Cardiac muscle cell (in vitro differentiated cells and primary cell): Measurements from ENCODE around the gene PSMD7. TPM values are rescaled to one million over a fixed set of nuclear protein-coding genes. Genes with fewer than 3 reads are reported as not detected.
A peak's percentile ranks its signal among the peaks of the same experiment; 100 is the strongest.

Experiments
- DNase-seq, 2 donors: peaks; one replicate each; pipeline versions ENCODE4 v3.0.0 to v3.0.0-alpha.2; 2010 to 2017; ENCODE audit warnings: low read depth in 1 of 2, low spot score in 1 of 2
- H3K27ac ChIP-seq: fragments of 200-600 bp; sonication (generic); 2 replicates; pipeline ENCODE4 v1.5.1; 2016
- H3K27me3 ChIP-seq: fragments of 200-600 bp; sonication (generic); 2 replicates; pipeline ENCODE4 v1.6.0; 2016; ENCODE audit warnings: control low read depth
- H3K36me3 ChIP-seq: fragments of 200-600 bp; sonication (generic); 2 replicates; pipeline ENCODE4 v1.5.1; 2016; ENCODE audit warnings: control low read depth
- H3K4me1 ChIP-seq: fragments of 200-600 bp; sonication (generic); 2 replicates; pipeline ENCODE4 v1.8.1; 2017; ENCODE audit warnings: low read depth, mild to moderate bottlenecking, mixed run types
- H3K4me3 ChIP-seq: fragments of 200-600 bp; sonication (generic); 2 replicates; pipeline ENCODE4 v1.5.1; 2016; ENCODE audit warnings: mild to moderate bottlenecking
- H3K9me3 ChIP-seq: fragments of 200-600 bp; sonication (generic); 2 replicates; pipeline ENCODE4 v1.5.1; 2017; ENCODE audit warnings: low read depth, mild to moderate bottlenecking, control low read depth
- CTCF ChIP-seq: IDR thresholded peaks from 2 replicates; pipeline ENCODE4 v1.5.1; 2012; ENCODE audit warnings: low read depth, mild to moderate bottlenecking, low read length
- polyA plus RNA-seq: library from polyadenylated mRNA; unstranded; fragments of >200 nt; fragmentation: Nextera tagmentation; extraction: Ambion mirVana; gene quantifications from 2 replicates; pipeline ENCODE4 v1.2.1, GENCODE V29; 2016
- total RNA-seq: library from RNA; depleted of rRNA; stranded (reverse); fragments of >200 nt; gene quantifications from 2 replicates; pipeline ENCODE4 v1.2.3, GENCODE V29; 2016

The PSMD7 gene
- total and polyA plus RNA-seq, 2 experiments from 2014 or later: 108 to 177 TPM

GRCh38 chr16:74291577-74292208 lies 4.9 kb upstream of the PSMD7 start:
- Histone ChIP-seq H3K36me3 (no peaks in the 10 kb centered on the region), H3K4me3 (no peak overlapping the region), H3K4me1 (no peaks in the 10 kb centered on the region), H3K27ac (no peak overlapping the region), H3K9me3 (no peaks in the 10 kb centered on the region), H3K27me3 (no peaks in the 10 kb centered on the region)
- no peak for TF ChIP-seq CTCF
- no peak for DNase-seq

GRCh38 chr16:74296104-74296431 lies 546 bp upstream of the PSMD7 start:
- H3K27me3 ChIP-seq: no peaks in the 10 kb centered on the region
- H3K4me1 ChIP-seq: peaks cover 4% of the 10 kb centered on the region
- no peak for DNase-seq
- H3K36me3 ChIP-seq: peaks cover 21% of the 10 kb centered on the region
- no peak for TF ChIP-seq CTCF
- peak overlapping the region; percentile 75 for H3K4me3 ChIP-seq
- H3K27ac ChIP-seq: peak overlapping the region; percentile 97
- no peaks in the 10 kb centered on the region for H3K9me3 ChIP-seq

- peak overlapping the region; percentile 75 for H3K4me3 ChIP-seq
- DNase-seq: peak; percentile 11 to 20
- TF ChIP-seq CTCF: no peak
These were observed 591 bp downstream of the PSMD7 start for GRCh38 chr16:74297145-74297665.

GRCh38 chr16:74298104-74298503 lies 1.5 kb downstream of the PSMD7 start:
- H3K36me3 ChIP-seq: peaks cover 40% of the 10 kb centered on the region

More at GRCh38 chr16:74297145-74297665, 591 bp downstream of the PSMD7 start:
- Histone ChIP-seq H3K36me3 (peaks cover 31% of the 10 kb centered on the region), H3K27ac (peak overlapping the region; percentile 97), H3K27me3 (no peaks in the 10 kb centered on the region), H3K4me1 (peaks cover 4% of the 10 kb centered on the region), H3K9me3 (no peaks in the 10 kb centered on the region)

GRCh38 chr16:74302341-74302740 lies 5.7 kb downstream of the PSMD7 start:
- Histone ChIP-seq H3K9me3 (no peaks in the 10 kb centered on the region), H3K27ac (no peak overlapping the region), H3K27me3 (no peaks in the 10 kb centered on the region), H3K4me3 (no peak overlapping the region), H3K36me3 (peaks cover 78% of the 10 kb centered on the region), H3K4me1 (peaks cover 12% of the 10 kb centered on the region)
- DNase-seq: no peak
- TF ChIP-seq CTCF: no peak

More at GRCh38 chr16:74298104-74298503, 1.5 kb downstream of the PSMD7 start:
- no peak for TF ChIP-seq CTCF
- Histone ChIP-seq H3K27me3 (no peaks in the 10 kb centered on the region), H3K4me3 (peak overlapping the region; percentile 75), H3K27ac (no peak overlapping the region), H3K9me3 (no peaks in the 10 kb centered on the region), H3K4me1 (peaks cover 4% of the 10 kb centered on the region)
- no peak for DNase-seq
